ENCODE measurements around the gene MTMR3. TPM values are rescaled to one million over a fixed set of nuclear protein-coding genes. Genes with fewer than 3 reads are reported as not detected.
"Not testable (repeated sequence)": the region's sequence is repeated elsewhere in the genome, so short reads cannot be mapped to it uniquely, and the experiment has no call there.

The MTMR3 gene
- total RNA-seq, 1 experiment from 2014 or later, result 27.3 TPM

- TF ChIP-seq, protein P1, sequence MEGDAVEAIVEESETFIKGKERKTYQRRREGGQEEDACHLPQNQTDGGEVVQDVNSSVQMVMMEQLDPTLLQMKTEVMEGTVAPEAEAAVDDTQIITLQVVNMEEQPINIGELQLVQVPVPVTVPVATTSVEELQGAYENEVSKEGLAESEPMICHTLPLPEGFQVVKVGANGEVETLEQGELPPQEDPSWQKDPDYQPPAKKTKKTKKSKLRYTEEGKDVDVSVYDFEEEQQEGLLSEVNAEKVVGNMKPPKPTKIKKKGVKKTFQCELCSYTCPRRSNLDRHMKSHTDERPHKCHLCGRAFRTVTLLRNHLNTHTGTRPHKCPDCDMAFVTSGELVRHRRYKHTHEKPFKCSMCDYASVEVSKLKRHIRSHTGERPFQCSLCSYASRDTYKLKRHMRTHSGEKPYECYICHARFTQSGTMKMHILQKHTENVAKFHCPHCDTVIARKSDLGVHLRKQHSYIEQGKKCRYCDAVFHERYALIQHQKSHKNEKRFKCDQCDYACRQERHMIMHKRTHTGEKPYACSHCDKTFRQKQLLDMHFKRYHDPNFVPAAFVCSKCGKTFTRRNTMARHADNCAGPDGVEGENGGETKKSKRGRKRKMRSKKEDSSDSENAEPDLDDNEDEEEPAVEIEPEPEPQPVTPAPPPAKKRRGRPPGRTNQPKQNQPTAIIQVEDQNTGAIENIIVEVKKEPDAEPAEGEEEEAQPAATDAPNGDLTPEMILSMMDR (IDR thresholded peaks at IDR 0.05; ENCODE audit: insufficient read depth in 1 of 2, low read depth in 1 of 2, low read length in 1 of 2, severe bottlenecking in 1 of 2, unreplicated experiment in 1 of 2), result no peak
- DNase-seq, result no peak
- Mint-ChIP-seq H3K4me1 (ENCODE audit: low read depth, unreplicated experiment) (no peaks in the 10 kb centered on the region), H3K27me3 (ENCODE audit: insufficient read depth, unreplicated experiment) (no peaks in the 10 kb centered on the region), H3K9me3 (ENCODE audit: unreplicated experiment) (no peaks in the 10 kb centered on the region), H3K36me3 (ENCODE audit: insufficient read depth, unreplicated experiment) (no peaks in the 10 kb centered on the region), H3K4me3 (ENCODE audit: unreplicated experiment) (no peak overlapping the region), H3K27ac (ENCODE audit: unreplicated experiment) (no peak overlapping the region)
- no TSS peak for BruUV-seq (replicated peaks)
- Histone ChIP-seq H3K4me1 (no peaks in the 10 kb centered on the region), H3K36me3 (ENCODE audit: control insufficient read depth, insufficient read depth, low read length) (no peaks in the 10 kb centered on the region), H3K27me3 (replicated peaks; ENCODE audit: control insufficient read depth, insufficient read depth, low read length) (no peaks in the 10 kb centered on the region), H3K9me3 (no peaks in the 10 kb centered on the region), H3K4me3 (ENCODE audit: low read depth, low read length) (no peak overlapping the region)
- POLR2A ChIA-PET, result interaction anchor here (0.6 kb wide), 1 partner anchor 27 kb away, joined by 8 read pairs; no protein-coding TSS in a partner anchor
- intact Hi-C loops (cut with micrococcal nuclease; ENCODE audit: unreplicated experiment), result no loop called here
- CTCF ChIA-PET, result no interaction called here
These were observed 26.5 kb upstream of the MTMR3 start for GRCh38 chr22:29856496-29856895.

GRCh38 chr22:29859030-29859429, 23.9 kb upstream of the MTMR3 start:
- H3K36me3 Mint-ChIP-seq (ENCODE audit: insufficient read depth, unreplicated experiment); intact Hi-C loops (cut with micrococcal nuclease; ENCODE audit: unreplicated experiment); BruUV-seq (replicated peaks): not testable (repeated sequence)

DNA sequence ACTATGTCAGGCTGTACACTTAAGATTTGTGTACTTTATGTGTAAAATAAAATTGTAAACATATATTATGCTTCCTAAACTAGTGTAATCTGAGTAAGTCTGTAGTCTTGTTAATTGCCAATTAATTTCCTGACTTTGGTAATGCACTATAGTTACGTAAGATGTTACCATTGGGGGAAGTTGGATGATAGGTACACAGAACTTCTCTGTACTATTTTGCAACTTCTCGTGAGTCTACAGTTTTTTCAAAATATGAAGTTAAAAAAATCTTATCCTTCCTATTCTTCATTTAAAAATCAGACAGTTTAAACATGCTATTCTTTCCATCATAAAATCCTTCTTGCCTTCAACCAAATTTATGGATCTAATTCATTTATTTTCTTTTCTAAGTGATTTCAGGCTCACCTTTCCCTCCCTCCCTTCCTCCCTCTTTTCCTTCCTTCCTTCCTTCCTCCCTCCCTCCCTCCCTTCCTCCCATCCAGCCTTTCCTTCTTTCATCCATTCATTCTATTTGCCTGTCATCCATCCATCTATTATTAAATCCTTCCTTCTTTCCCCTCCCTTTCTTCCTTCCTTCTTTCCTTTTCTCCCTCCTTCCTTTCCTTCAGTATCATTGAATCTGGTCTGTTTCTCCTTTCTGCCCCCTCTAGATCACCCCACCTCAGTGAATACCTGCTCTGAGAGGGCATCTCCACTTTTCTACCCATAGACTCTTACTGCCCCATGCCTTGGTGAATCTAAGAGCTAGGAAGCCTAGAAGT, 22.8 kb upstream of the MTMR3 start:
- ChIA-PET POLR2A (no interaction called here), CTCF (no interaction called here)
- H3K9me3 ChIP-seq, result no peaks in the 10 kb centered on the region
- TF ChIP-seq, protein P1 (IDR thresholded peaks at IDR 0.05; ENCODE audit: insufficient read depth in 1 of 2, low read depth in 1 of 2, low read length in 1 of 2, severe bottlenecking in 1 of 2, unreplicated experiment in 1 of 2), result no peak
- DNase-seq, result no peak
- H3K27ac Mint-ChIP-seq (ENCODE audit: unreplicated experiment), result no peak overlapping the region
- no peaks in the 10 kb centered on the region for H3K9me3 Mint-ChIP-seq (ENCODE audit: unreplicated experiment)
- no peaks in the 10 kb centered on the region for H3K36me3 Mint-ChIP-seq (ENCODE audit: insufficient read depth, unreplicated experiment)
- no peaks in the 10 kb centered on the region for H3K36me3 ChIP-seq (ENCODE audit: control insufficient read depth, insufficient read depth, low read length)
- H3K4me3 ChIP-seq (ENCODE audit: low read depth, low read length), result no peak overlapping the region
- H3K27me3 Mint-ChIP-seq (ENCODE audit: insufficient read depth, unreplicated experiment), result no peaks in the 10 kb centered on the region
- intact Hi-C loops (cut with micrococcal nuclease; ENCODE audit: unreplicated experiment), result no loop called here
- H3K4me1 Mint-ChIP-seq (ENCODE audit: low read depth, unreplicated experiment), result no peaks in the 10 kb centered on the region
- BruUV-seq (replicated peaks), result no TSS peak
- H3K27me3 ChIP-seq (replicated peaks; ENCODE audit: control insufficient read depth, insufficient read depth, low read length), result no peaks in the 10 kb centered on the region
- H3K4me3 Mint-ChIP-seq (ENCODE audit: unreplicated experiment), result no peak overlapping the region
- no peaks in the 10 kb centered on the region for H3K4me1 ChIP-seq

More at GRCh38 chr22:29859030-29859429, 23.9 kb upstream of the MTMR3 start:
- H3K27ac Mint-ChIP-seq (ENCODE audit: unreplicated experiment); H3K4me1 Mint-ChIP-seq (ENCODE audit: low read depth, unreplicated experiment); H3K4me3 ChIP-seq (ENCODE audit: low read depth, low read length); H3K9me3 Mint-ChIP-seq (ENCODE audit: unreplicated experiment); DNase-seq; H3K27me3 ChIP-seq (replicated peaks; ENCODE audit: control insufficient read depth, insufficient read depth, low read length); H3K4me1 ChIP-seq; H3K27me3 Mint-ChIP-seq (ENCODE audit: insufficient read depth, unreplicated experiment); H3K4me3 Mint-ChIP-seq (ENCODE audit: unreplicated experiment); H3K36me3 ChIP-seq (ENCODE audit: control insufficient read depth, insufficient read depth, low read length); H3K9me3 ChIP-seq: not testable (repeated sequence)
- ChIA-PET CTCF (interaction anchor here (0.9 kb wide), 1 partner anchor 404 kb away, joined by 5 read pairs; no protein-coding TSS in a partner anchor), POLR2A (interaction anchor here (0.6 kb wide), 1 partner anchor 21 kb away, joined by 12 read pairs; no protein-coding TSS in a partner anchor)

Measured in Caco-2 (cell line).